HG03066 (cell line): ENCODE data around the gene ARL17B.
"Not testable (repeated sequence)": the region's sequence is repeated elsewhere in the genome, so short reads cannot be mapped to it uniquely, and the experiment has no call there.

ENCODE experiments used
- ATAC-seq: cut with Tn5 transposase; IDR thresholded peaks from one replicate; pipeline ENCODE4 v1.9.1; 2021; ENCODE audit warnings: low read depth; ENCODE audit not compliant: unreplicated experiment

The ARL17B gene

GRCh38 chr17:46290906-46291546 lies 70.5 kb downstream of the ARL17B start:
- peak; percentile 84 for ATAC-seq

GRCh38 chr17:46287587-46287986 lies 74.0 kb downstream of the ARL17B start:
- ATAC-seq = not testable (repeated sequence)

- ATAC-seq = not testable (repeated sequence)
Observed at GRCh38 chr17:46286764-46287221, 74.8 kb downstream of the ARL17B start.

- ATAC-seq = not testable (repeated sequence)
Observed at GRCh38 chr17:46285500-46285899, 76.1 kb downstream of the ARL17B start.

GRCh38 chr17:46284467-46284866 lies 77.1 kb downstream of the ARL17B start:
- ATAC-seq = not testable (repeated sequence)

GRCh38 chr17:46282635-46283034 lies 78.9 kb downstream of the ARL17B start:
- ATAC-seq = not testable (repeated sequence)

GRCh38 chr17:46281336-46281735 lies 80.2 kb downstream of the ARL17B start:
- ATAC-seq = not testable (repeated sequence)

GRCh38 chr17:46276728-46277479 lies 84.7 kb downstream of the ARL17B start:
- not testable (repeated sequence) for ATAC-seq

- no peak for ATAC-seq
Observed at GRCh38 chr17:46274238-46274637, 87.3 kb downstream of the ARL17B start.

GRCh38 chr17:46273541-46274236 lies 87.9 kb downstream of the ARL17B start:
- no peak for ATAC-seq

GRCh38 chr17:46270032-46270431 lies 91.5 kb downstream of the ARL17B start:
- ATAC-seq = no peak

GRCh38 chr17:46266656-46267544 lies 94.7 kb downstream of the ARL17B start:
- ATAC-seq = peak; percentile 64

GRCh38 chr17:46266063-46266655 lies 95.4 kb downstream of the ARL17B start:
- ATAC-seq = not testable (repeated sequence)

- ATAC-seq = no peak
Observed at GRCh38 chr17:46264456-46265198, 96.9 kb downstream of the ARL17B start.

- no peak for ATAC-seq
Observed at GRCh38 chr17:46262271-46262670, 99.3 kb downstream of the ARL17B start.

GRCh38 chr17:46259845-46260661 lies 101.5 kb downstream of the ARL17B start:
- not testable (repeated sequence) for ATAC-seq

- not testable (repeated sequence) for ATAC-seq
Observed at GRCh38 chr17:46256369-46256768, 105.2 kb downstream of the ARL17B start.

- not testable (repeated sequence) for ATAC-seq
Observed at GRCh38 chr17:46254215-46254614, 107.4 kb downstream of the ARL17B start.
